Measurements from ENCODE around the gene SH3BGR.
A peak's percentile ranks its signal among the peaks of the same experiment; 100 is the strongest.

SH3BGR gene

GRCh38 chr21:39525129-39525528, 73.4 kb downstream of the SH3BGR start:
- H3K9me3 ChIP-seq (ENCODE audit: control extremely low read depth in 1 of 5, control insufficient read depth in 4 of 5, insufficient read depth in 2 of 5, low read depth in 1 of 5, low read length in 4 of 5), result no peaks in the 10 kb centered on the region
- H3K4me3 ChIP-seq (ENCODE audit: control insufficient read depth in 1 of 7, extremely low read depth in 1 of 7, insufficient read depth in 4 of 7, low read depth in 2 of 7, low read length in 6 of 7), result no peak overlapping the region
- no peak overlapping the region for H3K27ac ChIP-seq (ENCODE audit: insufficient read depth in 1 of 2, low read depth in 1 of 2, low read length in 2 of 2, poor library complexity in 1 of 2, severe bottlenecking in 2 of 2)
- DNase-seq, result no peak
- H3K4me1 ChIP-seq (ENCODE audit: control extremely low read depth in 1 of 4, control insufficient read depth in 4 of 4, insufficient read depth in 4 of 4, low read length in 3 of 4), result peaks cover 0 to 10% (median 4%) of the 10 kb centered on the region in 4 experiments
- POLR2A ChIA-PET, result interaction anchor here (0.8 kb wide), 1 partner anchor 20 kb away, joined by 3 read pairs; no protein-coding TSS in a partner anchor
- CTCF ChIA-PET, result interaction anchor here (0.6 kb wide), 1 partner anchor 191 kb away, joined by 3 read pairs; no protein-coding TSS in a partner anchor
- 92% methylated on average over 3 of the region's 3 CpGs for WGBS (ENCODE audit: insufficient coverage)
- H3K36me3 ChIP-seq (ENCODE audit: control insufficient read depth in 4 of 4, insufficient read depth in 4 of 4, low read length in 3 of 4), result no peaks in the 10 kb centered on the region
- peaks cover 0 to 20% (median 3%) of the 10 kb centered on the region in 5 experiments for H3K27me3 ChIP-seq (replicated peaks in 2 of 5; ENCODE audit: control insufficient read depth in 4 of 5, insufficient read depth in 5 of 5, low read length in 4 of 5)

- POLR2A ChIA-PET, result interaction anchor here (0.8 kb wide), 1 partner anchor 19 kb away, joined by 3 read pairs; no protein-coding TSS in a partner anchor
- H3K36me3 ChIP-seq (ENCODE audit: control insufficient read depth in 4 of 4, insufficient read depth in 4 of 4, low read length in 3 of 4), result no peaks in the 10 kb centered on the region
- no peak overlapping the region for H3K4me3 ChIP-seq (ENCODE audit: control insufficient read depth in 1 of 7, extremely low read depth in 1 of 7, insufficient read depth in 4 of 7, low read depth in 2 of 7, low read length in 6 of 7)
- no peaks in the 10 kb centered on the region for H3K9me3 ChIP-seq (ENCODE audit: control extremely low read depth in 1 of 5, control insufficient read depth in 4 of 5, insufficient read depth in 2 of 5, low read depth in 1 of 5, low read length in 4 of 5)
- CTCF ChIA-PET, result no interaction called here
- H3K27ac ChIP-seq (ENCODE audit: insufficient read depth in 1 of 2, low read depth in 1 of 2, low read length in 2 of 2, poor library complexity in 1 of 2, severe bottlenecking in 2 of 2), result no peak overlapping the region
- peaks cover 0 to 20% (median 3%) of the 10 kb centered on the region in 5 experiments for H3K27me3 ChIP-seq (replicated peaks in 2 of 5; ENCODE audit: control insufficient read depth in 4 of 5, insufficient read depth in 5 of 5, low read length in 4 of 5)
- WGBS (ENCODE audit: insufficient coverage), result 98% methylated on average over 11 of the region's 12 CpGs
- H3K4me1 ChIP-seq (ENCODE audit: control extremely low read depth in 1 of 4, control insufficient read depth in 4 of 4, insufficient read depth in 4 of 4, low read length in 3 of 4), result peaks cover 0 to 10% (median 4%) of the 10 kb centered on the region in 4 experiments
- DNase-seq, result no peak
Measured at GRCh38 chr21:39525601-39526000, 73.8 kb downstream of the SH3BGR start.

- H3K4me3 ChIP-seq (ENCODE audit: control insufficient read depth in 1 of 7, extremely low read depth in 1 of 7, insufficient read depth in 4 of 7, low read depth in 2 of 7, low read length in 6 of 7), result no peak overlapping the region
- no peaks in the 10 kb centered on the region for H3K36me3 ChIP-seq (ENCODE audit: control insufficient read depth in 4 of 4, insufficient read depth in 4 of 4, low read length in 3 of 4)
- ChIA-PET POLR2A (no interaction called here), CTCF (interaction anchor here (0.8 to 2.5 kb wide), 3 partner anchors 9 to 187 kb away, joined by 3 to 10 read pairs (median 4); no protein-coding TSS in a partner anchor)
- no peaks in the 10 kb centered on the region for H3K9me3 ChIP-seq (ENCODE audit: control extremely low read depth in 1 of 5, control insufficient read depth in 4 of 5, insufficient read depth in 2 of 5, low read depth in 1 of 5, low read length in 4 of 5)
- 94% methylated on average over 5 of the region's 5 CpGs for WGBS (ENCODE audit: insufficient coverage)
- no peak for DNase-seq
- H3K27me3 ChIP-seq (replicated peaks in 2 of 5; ENCODE audit: control insufficient read depth in 4 of 5, insufficient read depth in 5 of 5, low read length in 4 of 5), result peaks cover 0 to 20% (median 3%) of the 10 kb centered on the region in 5 experiments
- no peak overlapping the region for H3K27ac ChIP-seq (ENCODE audit: insufficient read depth in 1 of 2, low read depth in 1 of 2, low read length in 2 of 2, poor library complexity in 1 of 2, severe bottlenecking in 2 of 2)
- H3K4me1 ChIP-seq (ENCODE audit: control extremely low read depth in 1 of 4, control insufficient read depth in 4 of 4, insufficient read depth in 4 of 4, low read length in 3 of 4), result peaks cover 0 to 10% (median 4%) of the 10 kb centered on the region in 4 experiments
Measured at GRCh38 chr21:39527067-39527595, 75.4 kb downstream of the SH3BGR start.

- 21% methylated on average over 8 of the region's 8 CpGs for WGBS (ENCODE audit: insufficient coverage)
- Histone ChIP-seq H3K27me3 (replicated peaks in 2 of 5; ENCODE audit: control insufficient read depth in 4 of 5, insufficient read depth in 5 of 5, low read length in 4 of 5) (peaks cover 0 to 20% (median 3%) of the 10 kb centered on the region in 5 experiments), H3K36me3 (ENCODE audit: control insufficient read depth in 4 of 4, insufficient read depth in 4 of 4, low read length in 3 of 4) (no peaks in the 10 kb centered on the region), H3K9me3 (ENCODE audit: control extremely low read depth in 1 of 5, control insufficient read depth in 4 of 5, insufficient read depth in 2 of 5, low read depth in 1 of 5, low read length in 4 of 5) (no peaks in the 10 kb centered on the region), H3K27ac (ENCODE audit: insufficient read depth in 1 of 2, low read depth in 1 of 2, low read length in 2 of 2, poor library complexity in 1 of 2, severe bottlenecking in 2 of 2) (no peak overlapping the region), H3K4me3 (ENCODE audit: control insufficient read depth in 1 of 7, extremely low read depth in 1 of 7, insufficient read depth in 4 of 7, low read depth in 2 of 7, low read length in 6 of 7) (no peak overlapping the region), H3K4me1 (ENCODE audit: control extremely low read depth in 1 of 4, control insufficient read depth in 4 of 4, insufficient read depth in 4 of 4, low read length in 3 of 4) (peaks cover 0 to 10% (median 4%) of the 10 kb centered on the region in 4 experiments)
- DNase-seq, result peak in 1 of 3 donors; percentile 4
- ChIA-PET POLR2A (no interaction called here), CTCF (interaction anchor here (1.3 to 2.5 kb wide), 2 partner anchors 10 to 187 kb away, joined by 3 to 10 read pairs; no protein-coding TSS in a partner anchor)
Measured at GRCh38 chr21:39527664-39528381, 76.1 kb downstream of the SH3BGR start.

- WGBS (ENCODE audit: insufficient coverage), result 92% methylated on average over 3 of the region's 4 CpGs
- Histone ChIP-seq H3K36me3 (ENCODE audit: control insufficient read depth in 4 of 4, insufficient read depth in 4 of 4, low read length in 3 of 4) (no peaks in the 10 kb centered on the region), H3K9me3 (ENCODE audit: control extremely low read depth in 1 of 5, control insufficient read depth in 4 of 5, insufficient read depth in 2 of 5, low read depth in 1 of 5, low read length in 4 of 5) (no peaks in the 10 kb centered on the region), H3K27ac (ENCODE audit: insufficient read depth in 1 of 2, low read depth in 1 of 2, low read length in 2 of 2, poor library complexity in 1 of 2, severe bottlenecking in 2 of 2) (no peak overlapping the region), H3K4me1 (ENCODE audit: control extremely low read depth in 1 of 4, control insufficient read depth in 4 of 4, insufficient read depth in 4 of 4, low read length in 3 of 4) (peaks cover 0 to 10% (median 4%) of the 10 kb centered on the region in 4 experiments), H3K4me3 (ENCODE audit: control insufficient read depth in 1 of 7, extremely low read depth in 1 of 7, insufficient read depth in 4 of 7, low read depth in 2 of 7, low read length in 6 of 7) (no peak overlapping the region), H3K27me3 (replicated peaks in 2 of 5; ENCODE audit: control insufficient read depth in 4 of 5, insufficient read depth in 5 of 5, low read length in 4 of 5) (peaks cover 0 to 20% (median 3%) of the 10 kb centered on the region in 5 experiments)
- ChIA-PET CTCF (interaction anchor here (2.5 kb wide), 1 partner anchor 11 kb away, joined by 10 read pairs; no protein-coding TSS in a partner anchor), POLR2A (no interaction called here)
- peak in 1 of 3 donors; percentile 1 for DNase-seq
Measured at GRCh38 chr21:39529026-39529425, 77.3 kb downstream of the SH3BGR start.

- Histone ChIP-seq H3K27me3 (replicated peaks in 2 of 5; ENCODE audit: control insufficient read depth in 4 of 5, insufficient read depth in 5 of 5, low read length in 4 of 5) (peaks cover 0 to 23% (median 6%) of the 10 kb centered on the region in 5 experiments), H3K36me3 (ENCODE audit: control insufficient read depth in 4 of 4, insufficient read depth in 4 of 4, low read length in 3 of 4) (no peaks in the 10 kb centered on the region), H3K4me3 (ENCODE audit: control insufficient read depth in 1 of 7, extremely low read depth in 1 of 7, insufficient read depth in 4 of 7, low read depth in 2 of 7, low read length in 6 of 7) (no peak overlapping the region), H3K27ac (ENCODE audit: insufficient read depth in 1 of 2, low read depth in 1 of 2, low read length in 2 of 2, poor library complexity in 1 of 2, severe bottlenecking in 2 of 2) (no peak overlapping the region), H3K4me1 (ENCODE audit: control extremely low read depth in 1 of 4, control insufficient read depth in 4 of 4, insufficient read depth in 4 of 4, low read length in 3 of 4) (peaks cover 0 to 10% (median 4%) of the 10 kb centered on the region in 4 experiments), H3K9me3 (ENCODE audit: control extremely low read depth in 1 of 5, control insufficient read depth in 4 of 5, insufficient read depth in 2 of 5, low read depth in 1 of 5, low read length in 4 of 5) (no peaks in the 10 kb centered on the region)
- ChIA-PET CTCF (no interaction called here), POLR2A (interaction anchor here (0.6 kb wide), 1 partner anchor 44 kb away, joined by 3 read pairs; no protein-coding TSS in a partner anchor)
- WGBS (ENCODE audit: insufficient coverage), result 72% methylated on average over 8 of the region's 8 CpGs
- DNase-seq, result no peak
Measured at GRCh38 chr21:39531064-39531463, 79.3 kb downstream of the SH3BGR start.

GRCh38 chr21:39531840-39532239, 80.1 kb downstream of the SH3BGR start:
- H3K36me3 ChIP-seq (ENCODE audit: control insufficient read depth in 4 of 4, insufficient read depth in 4 of 4, low read length in 3 of 4), result no peaks in the 10 kb centered on the region
- CTCF ChIA-PET, result no interaction called here
- peaks cover 0 to 10% (median 4%) of the 10 kb centered on the region in 4 experiments for H3K4me1 ChIP-seq (ENCODE audit: control extremely low read depth in 1 of 4, control insufficient read depth in 4 of 4, insufficient read depth in 4 of 4, low read length in 3 of 4)
- H3K27me3 ChIP-seq (replicated peaks in 2 of 5; ENCODE audit: control insufficient read depth in 4 of 5, insufficient read depth in 5 of 5, low read length in 4 of 5), result peaks cover 0 to 22% (median 6%) of the 10 kb centered on the region in 5 experiments
- DNase-seq, result peak in 1 of 3 donors; percentile 3
- WGBS (ENCODE audit: insufficient coverage), result 82% methylated on average over 3 of the region's 5 CpGs
- H3K27ac ChIP-seq (ENCODE audit: insufficient read depth in 1 of 2, low read depth in 1 of 2, low read length in 2 of 2, poor library complexity in 1 of 2, severe bottlenecking in 2 of 2), result no peak overlapping the region
- H3K9me3 ChIP-seq (ENCODE audit: control extremely low read depth in 1 of 5, control insufficient read depth in 4 of 5, insufficient read depth in 2 of 5, low read depth in 1 of 5, low read length in 4 of 5), result no peaks in the 10 kb centered on the region
- POLR2A ChIA-PET, result no interaction called here
- no peak overlapping the region for H3K4me3 ChIP-seq (ENCODE audit: control insufficient read depth in 1 of 7, extremely low read depth in 1 of 7, insufficient read depth in 4 of 7, low read depth in 2 of 7, low read length in 6 of 7)
